OCI-LY1 (cell line): ENCODE data around the gene VAPB.

Experiments used
- H2AFZ ChIP-seq: fragments of 200-600 bp; sonication (generic), shearing (Covaris generic); 2 replicates; pipeline ENCODE4 v1.6.0; 2014; ENCODE audit warnings: antibody characterized with exemption, mild to moderate bottlenecking, low read length
- H3F3A ChIP-seq: fragments of 200-600 bp; sonication (generic), shearing (Covaris generic); 2 replicates; pipeline ENCODE4 v1.6.0; 2014; ENCODE audit warnings: mild to moderate bottlenecking, antibody characterized with exemption, low read length, moderate library complexity; ENCODE audit not compliant: insufficient read depth
- H3K27ac ChIP-seq: fragments of 200-600 bp; sonication (generic); 2 replicates; pipeline ENCODE4 v1.5.1; 2014; ENCODE audit warnings: low read length, mixed run types, mild to moderate bottlenecking, low read depth; ENCODE audit not compliant: poor library complexity, severe bottlenecking
- H3K27me3 ChIP-seq: fragments of 200-600 bp; sonication (generic); 2 replicates; pipeline ENCODE4 v1.6.0; 2014; ENCODE audit warnings: antibody characterized with exemption, mild to moderate bottlenecking, low read length, moderate library complexity; ENCODE audit not compliant: insufficient read depth
- H3K36me3 ChIP-seq: fragments of 200-600 bp; sonication (generic); 2 replicates; pipeline ENCODE4 v1.6.1; 2014; ENCODE audit warnings: mild to moderate bottlenecking, antibody characterized with exemption, low read length, moderate library complexity, mixed read lengths; ENCODE audit not compliant: insufficient read depth
- H3K4me1 ChIP-seq: fragments of 200-600 bp; sonication (generic); 2 replicates; pipeline ENCODE4 v1.5.1; 2014; ENCODE audit warnings: mild to moderate bottlenecking, low read length, moderate library complexity; ENCODE audit not compliant: insufficient read depth, severe bottlenecking
- H3K4me2 ChIP-seq: fragments of 200-600 bp; sonication (generic), shearing (Covaris generic); 2 replicates; pipeline ENCODE4 v1.6.1; 2014; ENCODE audit warnings: low read length
- H3K4me3 ChIP-seq: fragments of 200-600 bp; sonication (generic); 2 replicates; pipeline ENCODE4 v1.5.1; 2014; ENCODE audit warnings: low read length, low read depth, mild to moderate bottlenecking, mixed read lengths; ENCODE audit not compliant: poor library complexity, severe bottlenecking
- H3K79me2 ChIP-seq: fragments of 200-600 bp; shearing (Covaris generic); 2 replicates; pipeline ENCODE4 v1.6.1; 2016; ENCODE audit warnings: mixed run types, low read length, mixed read lengths; ENCODE audit not compliant: insufficient read depth
- H3K9ac ChIP-seq: fragments of 200-600 bp; sonication (generic), shearing (Covaris generic); 2 replicates; pipeline ENCODE4 v1.6.1; 2014; ENCODE audit warnings: mild to moderate bottlenecking, low read length, mixed read lengths
- H3K9me2 ChIP-seq: fragments of 200-600 bp; sonication (generic), shearing (Covaris generic); 2 replicates; pipeline ENCODE4 v1.6.1; 2014; ENCODE audit warnings: low read depth, mild to moderate bottlenecking, low read length, mixed read lengths
- H3K9me3 ChIP-seq: fragments of 200-600 bp; shearing (Covaris generic); 2 replicates; pipeline ENCODE4 v1.6.1; 2014; ENCODE audit warnings: low read length, mixed read lengths
- H4K20me1 ChIP-seq: fragments of 200-600 bp; sonication (generic), shearing (Covaris generic); 2 replicates; pipeline ENCODE4 v1.6.0; 2016; ENCODE audit warnings: mild to moderate bottlenecking, low read length; ENCODE audit not compliant: insufficient read depth
- CTCF ChIP-seq: fragments of 200-600 bp; sonication (generic), shearing (Covaris generic); IDR thresholded peaks from 2 replicates; pipeline ENCODE4 v1.5.1; 2017; ENCODE audit warnings: mild to moderate bottlenecking, antibody characterized with exemption, low read length, moderate library complexity, mixed read lengths
- EZH2 ChIP-seq: fragments of 200-600 bp; sonication (generic), shearing (Covaris generic); IDR thresholded peaks from 2 replicates; pipeline ENCODE4 v1.8.0; 2017; ENCODE audit warnings: borderline replicate concordance, mixed run types, mild to moderate bottlenecking, antibody characterized with exemption, low read length, moderate library complexity, mixed read lengths

The VAPB gene

GRCh38 chr20:58394801-58395200, 5.8 kb downstream of the VAPB start:
- Histone ChIP-seq H3K9ac (no peak overlapping the region), H4K20me1 (0 out of 2 replicates have a peak, but pooled peaks cover 2% of the 10 kb centered on the region), H2AFZ (no peak overlapping the region), H3F3A (no peaks in the 10 kb centered on the region), H3K27ac (no peak overlapping the region), H3K4me1 (peaks cover 36% of the 10 kb centered on the region), H3K27me3 (no peaks in the 10 kb centered on the region), H3K4me2 (no peak overlapping the region), H3K9me2 (no peaks in the 10 kb centered on the region), H3K9me3 (no peaks in the 10 kb centered on the region), H3K4me3 (no peak overlapping the region), H3K79me2 (peaks cover 97% of the 10 kb centered on the region), H3K36me3 (peaks cover 81% of the 10 kb centered on the region)
- TF ChIP-seq EZH2 (no peak), CTCF (no peak)

- TF ChIP-seq EZH2 (no peak), CTCF (no peak)
- Histone ChIP-seq H3K36me3 (peaks cover 77% of the 10 kb centered on the region), H2AFZ (no peak overlapping the region), H3K27ac (no peak overlapping the region), H3K9me3 (no peaks in the 10 kb centered on the region), H3K9ac (no peak overlapping the region), H3K79me2 (peaks cover 97% of the 10 kb centered on the region), H3K27me3 (no peaks in the 10 kb centered on the region), H3K4me1 (peaks cover 35% of the 10 kb centered on the region), H3K4me2 (no peak overlapping the region), H3K4me3 (no peak overlapping the region), H3K9me2 (no peaks in the 10 kb centered on the region), H4K20me1 (0 out of 2 replicates have a peak, but pooled peaks cover 2% of the 10 kb centered on the region), H3F3A (no peaks in the 10 kb centered on the region)
Measured at GRCh38 chr20:58395604-58396003, 6.6 kb downstream of the VAPB start.

GRCh38 chr20:58397429-58397828, 8.4 kb downstream of the VAPB start:
- Histone ChIP-seq H3K9ac (no peak overlapping the region), H3K27me3 (no peaks in the 10 kb centered on the region), H3K79me2 (peaks cover 97% of the 10 kb centered on the region), H3K4me2 (no peak overlapping the region), H3F3A (no peaks in the 10 kb centered on the region), H3K27ac (no peak overlapping the region), H3K4me1 (peaks cover 35% of the 10 kb centered on the region), H4K20me1 (0 out of 2 replicates have a peak, but pooled peaks cover 2% of the 10 kb centered on the region), H3K9me2 (no peaks in the 10 kb centered on the region), H3K4me3 (no peak overlapping the region), H2AFZ (no peak overlapping the region), H3K36me3 (peaks cover 59% of the 10 kb centered on the region), H3K9me3 (no peaks in the 10 kb centered on the region)
- TF ChIP-seq CTCF = no peak
- TF ChIP-seq EZH2 = no peak
